Ecto neural progenitor cell (in vitro differentiated cells): ENCODE data around the gene ARHGAP15.

Experiments
- DNase-seq: peaks from one replicate; pipeline ENCODE4 v3.0.0-alpha.2; 2018; ENCODE audit warnings: low spot score

The ARHGAP15 gene

DNA sequence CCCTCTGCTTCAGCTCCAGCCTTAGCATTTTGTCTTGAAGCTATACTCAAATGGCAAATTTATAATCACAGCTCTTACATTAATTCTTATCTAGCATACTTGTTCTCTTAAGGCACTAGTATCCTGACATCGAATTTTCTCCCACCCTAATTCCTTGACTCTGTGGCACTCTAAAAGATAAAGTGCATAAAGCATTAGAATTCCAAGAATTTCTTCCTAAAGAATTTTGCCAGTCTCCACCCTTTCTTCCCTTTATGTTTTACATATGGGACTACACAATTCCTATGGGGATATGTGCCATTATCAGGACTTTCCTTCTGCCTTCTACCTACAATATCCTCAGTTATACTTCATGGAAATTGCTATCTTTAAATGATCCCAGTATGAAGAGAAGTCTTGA is 560.3 kb downstream of the ARHGAP15 start:
- DNase-seq: no peak

DNA sequence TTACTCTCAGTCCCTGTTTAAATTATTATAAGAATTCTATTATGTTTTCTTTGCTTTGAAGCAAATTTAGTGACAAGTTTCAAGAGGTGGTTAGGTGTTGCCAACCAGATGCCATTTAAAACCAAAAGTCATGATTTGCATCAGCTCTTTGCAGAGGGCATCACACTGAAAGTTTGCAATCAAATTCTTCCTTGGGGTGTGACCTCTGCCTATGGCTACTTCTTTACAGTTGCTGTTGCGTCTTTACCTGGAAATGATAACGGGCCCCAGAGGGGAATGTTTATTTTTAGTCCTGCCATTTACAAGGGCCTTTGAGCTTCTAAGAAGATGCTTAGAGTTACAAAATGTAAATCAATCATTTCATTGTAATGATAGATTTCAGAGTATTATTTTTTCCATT is 561.0 kb downstream of the ARHGAP15 start:
- DNase-seq: no peak

GRCh38 chr2:143691121-143691520 is 561.9 kb downstream of the ARHGAP15 start:
- no peak for DNase-seq

- no peak for DNase-seq
These were observed 562.9 kb downstream of the ARHGAP15 start for GRCh38 chr2:143692162-143692561.

- DNase-seq: no peak
These were observed 563.7 kb downstream of the ARHGAP15 start for GRCh38 chr2:143692967-143693366.

GRCh38 chr2:143694335-143694734 is 565.1 kb downstream of the ARHGAP15 start:
- no peak for DNase-seq

DNA sequence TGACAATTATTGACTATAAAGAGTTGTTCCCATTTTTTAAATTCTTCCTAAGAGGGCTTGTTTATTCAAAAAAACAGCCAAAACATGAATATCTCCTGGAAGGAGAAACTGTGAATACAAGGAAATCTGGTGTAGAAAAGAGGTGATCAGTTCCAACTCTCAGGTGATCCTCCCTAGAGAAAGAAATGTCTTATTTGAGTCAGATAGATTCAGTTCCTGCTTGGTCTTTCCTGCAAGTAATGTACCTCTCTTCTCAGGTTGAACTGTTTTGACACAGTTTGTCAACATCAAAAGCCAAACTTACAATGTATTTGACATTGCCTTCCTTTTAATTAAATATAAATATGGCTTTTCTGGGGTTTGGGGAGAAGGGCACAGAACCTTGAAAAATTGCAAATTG is 567.4 kb downstream of the ARHGAP15 start:
- no peak for DNase-seq

GRCh38 chr2:143697744-143698143 is 568.5 kb downstream of the ARHGAP15 start:
- DNase-seq: no peak

- DNase-seq: no peak
These were observed 569.1 kb downstream of the ARHGAP15 start for GRCh38 chr2:143698352-143698751.

DNA sequence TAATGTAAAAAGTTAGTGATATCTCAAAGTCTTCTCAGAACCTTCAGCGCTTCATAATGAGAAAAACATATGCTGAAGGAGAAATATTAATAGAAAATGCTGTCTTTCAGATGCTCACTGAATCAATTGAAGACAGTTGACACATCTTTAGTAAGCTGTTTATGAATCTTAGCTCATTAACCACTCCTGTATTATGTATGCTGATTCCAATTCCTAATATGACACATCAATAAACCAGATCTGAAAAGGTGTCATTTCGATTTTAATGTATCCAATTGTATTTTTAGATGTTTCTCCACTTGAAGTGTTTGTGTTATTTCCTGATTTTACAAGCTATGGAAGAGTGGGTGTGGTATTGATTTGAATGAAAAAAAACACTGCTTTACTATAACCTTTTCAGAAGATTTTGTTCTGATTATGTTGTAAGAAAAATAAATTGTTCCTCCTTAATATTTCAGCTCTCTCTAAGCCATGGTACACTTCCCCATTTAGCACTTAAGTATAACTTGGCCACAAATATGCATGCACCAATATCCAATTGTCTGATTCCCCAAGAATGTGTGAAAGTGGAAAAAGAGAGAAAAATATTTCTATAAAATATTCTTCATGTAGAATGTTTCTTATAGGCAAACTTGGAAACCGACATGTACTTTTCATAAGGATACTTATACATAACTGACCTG is 569.8 kb downstream of the ARHGAP15 start:
- no peak for DNase-seq

GRCh38 chr2:143700865-143701264 is 571.6 kb downstream of the ARHGAP15 start:
- DNase-seq: no peak

DNA sequence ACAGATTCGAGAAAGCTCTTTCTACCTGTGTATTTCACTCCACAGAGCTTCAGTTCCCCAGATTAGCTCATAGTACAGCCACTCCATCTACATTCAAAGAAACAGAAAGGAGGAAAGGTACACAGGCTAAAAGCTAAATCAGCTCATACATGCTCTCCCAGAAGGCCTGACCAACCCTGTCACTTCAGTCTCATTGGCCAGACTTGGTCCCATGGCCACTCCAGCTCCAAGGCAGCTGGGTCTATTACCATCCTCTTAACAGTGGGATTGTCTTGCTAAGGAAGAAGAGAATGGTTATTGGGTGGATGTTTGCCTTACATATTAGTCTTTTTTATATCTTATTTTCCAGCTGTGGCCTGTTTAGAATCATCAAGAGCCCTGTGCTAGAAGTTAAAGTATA is 572.6 kb downstream of the ARHGAP15 start:
- no peak for DNase-seq

- DNase-seq: no peak
These were observed 573.7 kb downstream of the ARHGAP15 start for GRCh38 chr2:143702931-143703330.

- no peak for DNase-seq
These were observed 575.4 kb downstream of the ARHGAP15 start for GRCh38 chr2:143704451-143705106.

DNA sequence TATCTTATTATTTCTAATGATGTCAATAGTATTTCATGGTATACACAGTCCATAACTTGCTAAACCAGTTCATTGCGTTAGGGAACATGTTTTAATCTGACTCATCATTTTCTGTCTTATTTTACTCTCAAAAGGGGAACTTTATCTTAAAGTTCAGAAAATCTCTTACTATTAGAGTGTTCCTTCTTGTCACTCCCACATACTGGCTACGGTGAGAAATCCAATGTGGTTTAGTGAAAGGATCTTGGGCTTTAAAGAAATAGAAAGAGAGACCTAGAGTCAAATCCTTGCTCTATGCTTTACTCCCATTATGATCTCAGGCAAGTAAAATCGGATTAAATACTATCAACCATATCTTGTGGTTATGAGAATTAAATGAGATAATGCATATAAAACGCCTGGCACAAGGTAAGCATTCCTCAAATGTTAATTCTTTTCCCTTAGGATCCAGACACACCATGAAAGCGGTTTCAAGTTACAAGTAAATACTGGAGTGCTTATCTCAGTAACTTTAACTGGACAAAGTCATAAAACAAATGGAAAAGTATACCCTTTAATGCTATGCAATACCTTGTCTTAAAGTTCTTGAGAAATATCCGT is 576.0 kb downstream of the ARHGAP15 start:
- no peak for DNase-seq

GRCh38 chr2:143706354-143706753 is 577.1 kb downstream of the ARHGAP15 start:
- DNase-seq: no peak

GRCh38 chr2:143708682-143709081 is 579.5 kb downstream of the ARHGAP15 start:
- no peak for DNase-seq

DNA sequence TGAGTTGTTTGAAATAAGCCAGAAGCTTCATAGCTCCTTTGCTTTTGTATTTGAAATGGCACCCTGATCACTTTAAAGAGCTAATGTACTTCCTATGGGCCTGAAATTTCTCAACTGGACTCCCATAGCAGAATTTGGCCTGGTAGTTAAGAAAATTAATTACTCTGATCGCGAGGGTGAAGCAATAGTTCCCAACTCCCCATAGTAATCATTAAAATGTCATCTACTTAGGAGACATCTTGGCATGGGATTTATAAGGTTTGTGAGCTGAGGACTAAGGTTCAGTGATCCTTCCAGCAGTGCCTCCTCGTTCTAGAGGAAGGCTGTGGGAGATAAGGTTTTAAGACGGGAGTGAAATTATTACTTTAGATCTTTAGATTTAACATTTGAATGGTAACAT is 581.0 kb downstream of the ARHGAP15 start:
- no peak for DNase-seq

GRCh38 chr2:143710879-143711278 is 581.7 kb downstream of the ARHGAP15 start:
- DNase-seq: no peak

DNA sequence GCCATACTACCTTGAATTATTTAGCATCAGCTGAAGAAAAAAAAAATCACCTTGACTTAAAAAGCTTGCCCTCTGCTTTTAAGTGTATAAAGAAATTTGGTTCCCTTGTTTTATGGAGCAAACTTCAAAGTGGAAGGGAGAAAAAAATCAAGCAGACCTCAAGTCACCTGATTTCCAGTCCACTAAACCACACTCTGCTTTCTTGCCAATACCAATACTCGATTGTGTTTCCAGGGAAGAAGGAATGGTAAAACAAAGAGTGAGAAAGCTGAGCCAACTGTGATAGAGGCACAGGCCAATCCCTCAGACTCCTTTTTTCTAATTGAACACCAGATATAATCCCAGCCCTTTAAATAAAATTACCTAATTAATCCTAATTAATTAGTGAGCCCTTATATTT is 587.3 kb downstream of the ARHGAP15 start:
- no peak for DNase-seq

- DNase-seq: no peak
These were observed 587.8 kb downstream of the ARHGAP15 start for GRCh38 chr2:143717053-143717452.

DNA sequence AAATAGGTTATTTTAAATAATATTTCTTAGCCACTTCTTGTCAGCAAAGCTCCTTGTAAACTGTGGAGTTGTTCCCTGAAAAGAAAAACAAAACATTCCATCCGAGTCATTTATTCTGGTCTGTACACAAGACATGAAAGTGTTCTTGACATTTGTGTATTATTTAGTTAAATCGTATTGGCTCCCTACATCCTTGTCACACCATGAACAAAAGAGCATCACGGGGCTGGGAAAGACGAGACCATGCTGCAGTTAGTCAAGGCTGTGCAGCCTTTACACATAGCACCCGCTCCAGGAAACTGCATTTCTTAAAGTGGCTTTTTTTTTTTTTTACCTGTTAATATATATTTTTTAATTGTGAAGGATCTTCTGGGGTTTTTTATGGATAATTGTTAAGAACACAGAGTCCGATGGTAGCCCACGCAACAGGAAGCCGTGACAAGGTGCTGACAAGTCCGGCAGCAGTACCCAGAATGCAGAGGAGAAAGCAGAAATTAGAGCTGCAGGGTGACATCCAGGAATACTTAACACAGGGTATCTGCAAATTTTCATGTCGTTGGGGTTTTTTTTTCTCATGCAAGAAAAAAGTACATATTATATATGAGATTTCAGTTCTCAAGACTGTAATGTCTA is 588.4 kb downstream of the ARHGAP15 start:
- DNase-seq: no peak

GRCh38 chr2:143718745-143719144 is 589.5 kb downstream of the ARHGAP15 start:
- no peak for DNase-seq
